Esophagus muscularis mucosa (tissue), 4 donors: Measurements from ENCODE around the gene SH3D21.

ENCODE experiments used
- CTCF ChIP-seq, 3 experiments: fragments of 200-600 bp in 2 of 3; fragments of 450-650 bp in 1 of 3; sonication (generic) in 2 of 3; IDR thresholded peaks; one replicate each; pipeline ENCODE4 v1.5.1; 2017 to 2019; ENCODE audit warnings: antibody characterized with exemption in 3 of 3, mild to moderate bottlenecking in 2 of 3, moderate library complexity in 1 of 3
- EP300 ChIP-seq: sonication (generic); formaldehyde crosslinking; IDR thresholded peaks from one replicate; pipeline ENCODE4 v1.6.1; 2017; ENCODE audit warnings: antibody characterized with exemption
- POLR2A ChIP-seq: fragments of 450-650 bp; IDR thresholded peaks from one replicate; pipeline ENCODE4 v1.6.1; 2017; ENCODE audit warnings: antibody characterized with exemption, moderate library complexity, mild to moderate bottlenecking, low read depth
- POLR2AphosphoS5 ChIP-seq, 2 donors: sonication (generic); formaldehyde crosslinking; IDR thresholded peaks; one replicate each; pipeline ENCODE4 v1.6.1; 2017; ENCODE audit warnings: antibody characterized with exemption in 2 of 2

DNA sequence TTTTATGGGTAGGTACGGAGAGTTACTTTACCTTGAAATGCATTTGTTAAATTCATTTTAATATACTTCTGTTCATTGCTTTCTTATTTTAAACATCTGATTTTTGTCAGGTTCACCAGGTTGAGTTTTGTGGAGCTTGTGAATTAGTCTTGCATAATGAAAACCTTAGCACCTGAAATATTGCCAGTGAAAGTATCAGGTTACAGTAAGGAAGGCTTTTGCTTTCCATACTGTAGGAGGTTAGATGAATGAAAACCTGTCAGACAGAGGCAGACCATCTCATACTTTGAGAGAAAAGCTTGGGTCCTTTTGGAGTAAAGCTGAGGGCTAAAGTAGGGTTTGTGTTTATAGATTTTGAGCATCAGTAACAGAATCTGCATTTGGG is 47.2 kb upstream of the SH3D21 start:
- TF ChIP-seq CTCF (IDR thresholded peaks at IDR 0.05): no peak
- no peak for TF ChIP-seq POLR2AphosphoS5 (IDR thresholded peaks at IDR 0.05)
- no peak for TF ChIP-seq EP300
- TF ChIP-seq POLR2A: no peak
